Stimulated activated CD8-positive, alpha-beta memory T cell treated with anti-CD3 and anti-CD28 coated beads, Interleukin-12 subunit alpha, Interleukin-12 subunit beta, amount 100 ng/mL, for 24 hours (primary cell): Measurements from ENCODE around the gene GALNT16.

ENCODE experiments used
- DNase-seq: peaks from one replicate; pipeline ENCODE4 v3.0.0-alpha.2; 2020; ENCODE audit errors: extremely low read depth

The GALNT16 gene

GRCh38 chr14:69405762-69406161 lies 145.8 kb downstream of the GALNT16 start:
- DNase-seq, result no peak
